CD4-positive, alpha-beta T cell treated with Interleukin-4 for 4 hours (primary cell): Measurements from ENCODE around the gene PROM1.

ENCODE experiments used
- DNase-seq: peaks from one replicate; pipeline ENCODE4 v3.0.0-alpha.2; 2020

PROM1 gene, protein sequence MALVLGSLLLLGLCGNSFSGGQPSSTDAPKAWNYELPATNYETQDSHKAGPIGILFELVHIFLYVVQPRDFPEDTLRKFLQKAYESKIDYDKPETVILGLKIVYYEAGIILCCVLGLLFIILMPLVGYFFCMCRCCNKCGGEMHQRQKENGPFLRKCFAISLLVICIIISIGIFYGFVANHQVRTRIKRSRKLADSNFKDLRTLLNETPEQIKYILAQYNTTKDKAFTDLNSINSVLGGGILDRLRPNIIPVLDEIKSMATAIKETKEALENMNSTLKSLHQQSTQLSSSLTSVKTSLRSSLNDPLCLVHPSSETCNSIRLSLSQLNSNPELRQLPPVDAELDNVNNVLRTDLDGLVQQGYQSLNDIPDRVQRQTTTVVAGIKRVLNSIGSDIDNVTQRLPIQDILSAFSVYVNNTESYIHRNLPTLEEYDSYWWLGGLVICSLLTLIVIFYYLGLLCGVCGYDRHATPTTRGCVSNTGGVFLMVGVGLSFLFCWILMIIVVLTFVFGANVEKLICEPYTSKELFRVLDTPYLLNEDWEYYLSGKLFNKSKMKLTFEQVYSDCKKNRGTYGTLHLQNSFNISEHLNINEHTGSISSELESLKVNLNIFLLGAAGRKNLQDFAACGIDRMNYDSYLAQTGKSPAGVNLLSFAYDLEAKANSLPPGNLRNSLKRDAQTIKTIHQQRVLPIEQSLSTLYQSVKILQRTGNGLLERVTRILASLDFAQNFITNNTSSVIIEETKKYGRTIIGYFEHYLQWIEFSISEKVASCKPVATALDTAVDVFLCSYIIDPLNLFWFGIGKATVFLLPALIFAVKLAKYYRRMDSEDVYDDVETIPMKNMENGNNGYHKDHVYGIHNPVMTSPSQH

GRCh38 chr4:16083241-16084191 lies at the start of gene PROM1:
Gene PROM1 (minus strand): TSS chr4:16084023. CDS start chr4:16075906, 8,117 bp downstream.
- DNase-seq, result no peak

DNA sequence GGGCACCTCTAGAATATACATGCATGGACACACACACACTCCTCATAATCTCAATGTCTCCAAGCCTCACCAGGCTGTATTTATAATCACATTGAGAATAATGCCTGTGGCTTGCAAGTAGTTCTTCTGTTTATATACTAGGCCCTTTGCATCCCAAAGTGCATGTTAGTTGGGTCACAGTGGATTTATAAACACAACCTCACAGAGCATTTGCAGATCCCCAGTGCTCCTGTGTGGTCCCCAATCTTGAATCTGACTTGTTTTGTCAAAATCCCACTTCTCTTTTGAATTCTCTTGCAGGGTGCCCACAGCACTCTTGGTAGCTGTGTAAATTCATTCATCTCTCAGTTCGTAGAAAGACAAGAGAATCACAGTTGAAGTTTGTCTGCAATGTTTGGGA lies 49.6 kb upstream of the PROM1 start:
- DNase-seq, result no peak

GRCh38 chr4:16131293-16131692 lies 47.5 kb upstream of the PROM1 start:
- DNase-seq, result no peak

DNA sequence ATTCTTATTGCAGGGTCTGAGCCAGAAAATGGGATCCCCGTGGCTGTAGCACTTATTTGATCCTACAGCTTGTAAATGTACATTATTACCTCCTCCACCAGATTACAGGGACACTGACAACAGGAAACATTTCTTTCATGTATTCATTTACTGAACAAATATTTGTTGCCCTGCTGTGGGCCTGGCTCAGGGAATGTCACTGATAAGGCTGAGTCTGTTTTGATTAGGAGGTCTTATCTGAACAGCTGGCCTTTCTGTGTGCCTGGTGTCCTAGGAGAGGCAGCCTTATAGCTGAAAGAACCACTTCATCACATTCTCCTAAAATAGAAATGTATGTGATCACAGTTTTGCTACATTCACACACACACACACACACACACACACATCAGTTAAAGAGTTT lies 45.5 kb upstream of the PROM1 start:
- no peak for DNase-seq

- no peak for DNase-seq
Observed at GRCh38 chr4:16126714-16127113, 42.9 kb upstream of the PROM1 start.

DNA sequence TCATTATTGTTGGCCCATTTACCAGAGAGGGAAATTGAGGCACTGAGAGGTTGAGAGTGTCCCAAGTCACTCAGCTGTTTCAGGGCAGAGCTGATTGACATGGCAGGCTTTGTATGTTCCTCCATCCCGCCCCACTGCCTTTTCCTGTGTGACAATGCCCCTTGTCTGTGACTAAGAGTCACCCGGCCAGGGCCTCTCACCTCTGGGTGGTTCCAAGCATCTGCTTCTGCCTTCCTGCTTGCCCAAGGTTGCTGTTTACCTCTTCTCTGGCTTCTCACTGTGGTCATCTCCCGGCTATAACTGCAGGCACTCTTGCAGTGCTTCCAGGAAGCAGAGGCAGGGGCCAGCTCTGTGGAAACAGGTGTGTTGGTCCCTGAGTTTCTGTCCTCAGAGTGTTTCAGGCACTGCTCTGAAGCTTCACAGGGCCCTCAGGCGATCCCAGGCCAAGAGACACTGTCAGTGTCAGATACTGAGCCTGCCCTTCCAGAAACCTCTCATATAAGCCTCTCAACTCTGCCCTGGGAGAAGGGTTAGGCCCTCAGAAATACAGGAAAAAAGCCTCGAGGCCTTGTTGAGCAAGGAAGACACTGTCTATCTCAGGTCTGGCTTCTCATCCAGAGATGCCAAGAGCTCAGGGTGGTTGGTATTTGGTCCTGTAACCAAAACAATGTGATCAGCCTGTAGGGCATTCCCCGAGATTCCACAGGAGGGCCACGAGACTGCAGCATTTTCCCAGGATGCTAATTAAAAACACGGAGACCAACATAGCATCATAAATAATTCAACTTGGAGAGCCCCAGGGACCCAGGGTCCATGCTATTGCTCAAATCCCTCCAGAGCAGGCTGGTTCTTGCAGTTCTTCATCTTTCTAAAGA lies 42.0 kb upstream of the PROM1 start:
- no peak for DNase-seq

- no peak for DNase-seq
Observed at GRCh38 chr4:16124232-16124631, 40.4 kb upstream of the PROM1 start.

- DNase-seq, result no peak
Observed at GRCh38 chr4:16123356-16124084, 39.7 kb upstream of the PROM1 start.

GRCh38 chr4:16122784-16123183 lies 39.0 kb upstream of the PROM1 start:
- no peak for DNase-seq

DNA sequence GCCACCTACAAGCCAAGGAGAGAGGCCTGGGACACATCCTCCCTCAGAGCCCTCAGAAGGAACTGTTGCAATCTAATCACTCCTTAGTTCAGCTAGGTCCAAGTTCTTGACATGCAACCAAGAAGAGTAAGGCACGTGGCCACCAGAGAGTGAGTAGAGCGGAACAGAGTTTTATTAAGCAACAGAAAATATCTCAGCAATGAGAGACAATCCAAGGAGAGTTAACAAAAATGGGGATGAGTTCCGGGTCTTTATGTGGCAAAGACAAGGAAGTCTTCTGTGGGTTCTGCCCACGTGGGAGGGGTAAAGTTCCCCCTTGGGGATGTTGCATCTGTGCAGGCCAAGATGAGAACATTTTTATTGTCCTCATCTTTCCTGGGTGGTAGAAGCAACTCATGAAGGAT lies 38.5 kb upstream of the PROM1 start:
- no peak for DNase-seq

- no peak for DNase-seq
Observed at GRCh38 chr4:16120720-16121119, 36.9 kb upstream of the PROM1 start.

DNA sequence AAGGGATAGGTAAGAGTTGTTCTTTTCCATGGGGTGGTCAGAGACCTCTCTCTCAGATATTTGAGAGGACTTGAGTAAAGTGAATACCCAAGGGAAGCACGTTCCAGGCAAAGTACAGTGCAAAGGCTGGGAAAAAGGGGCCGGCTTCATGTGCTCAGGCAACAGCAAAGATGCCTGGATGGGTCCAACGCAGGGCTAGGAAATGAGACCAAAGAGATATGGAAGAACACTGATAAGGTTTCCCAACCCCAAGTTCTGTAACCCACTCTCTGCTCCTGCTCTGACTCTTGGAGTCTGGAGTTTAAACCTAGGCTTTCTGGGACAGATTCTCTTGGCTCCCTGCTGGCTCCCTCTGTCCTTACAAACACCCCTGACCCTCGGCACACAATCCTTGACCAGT lies 36.2 kb upstream of the PROM1 start:
- DNase-seq, result no peak

DNA sequence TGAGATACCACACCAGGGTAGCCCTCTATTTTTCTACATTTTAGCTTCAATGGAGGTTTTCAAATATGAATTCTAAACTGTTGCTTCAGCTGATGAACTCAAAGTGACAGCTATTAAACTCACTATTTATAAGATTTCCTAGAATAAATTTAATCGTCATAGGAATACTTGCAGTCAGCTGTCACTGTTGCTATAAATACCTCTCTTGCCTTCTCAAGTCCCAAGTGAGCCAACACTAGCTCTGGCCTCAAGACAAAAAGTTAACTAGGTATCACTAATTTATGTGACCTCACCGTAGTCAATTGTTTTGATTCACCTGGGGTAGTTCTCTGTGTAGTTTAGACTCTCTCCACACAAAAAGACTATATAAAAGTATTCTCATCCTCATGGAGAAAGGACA lies 34.3 kb upstream of the PROM1 start:
- no peak for DNase-seq

DNA sequence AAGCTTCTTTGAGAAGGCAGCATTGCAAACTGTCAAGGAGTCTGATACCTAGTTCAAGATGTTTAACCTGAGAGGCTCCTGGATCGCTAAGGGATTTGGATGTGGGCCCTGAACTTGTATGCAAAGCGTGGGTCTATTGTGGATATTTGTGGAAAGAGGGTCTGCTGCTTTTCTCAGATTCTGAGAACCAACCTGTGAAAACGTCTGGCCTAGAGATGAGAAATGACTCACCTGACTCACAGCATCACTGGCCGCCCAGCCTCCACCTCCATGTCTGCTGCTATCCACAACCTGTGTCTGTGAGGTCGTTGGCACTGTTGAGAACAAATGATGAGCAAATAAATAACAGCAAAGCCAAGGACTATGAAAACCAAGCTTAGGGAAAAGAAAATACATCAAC lies 33.3 kb upstream of the PROM1 start:
- no peak for DNase-seq

DNA sequence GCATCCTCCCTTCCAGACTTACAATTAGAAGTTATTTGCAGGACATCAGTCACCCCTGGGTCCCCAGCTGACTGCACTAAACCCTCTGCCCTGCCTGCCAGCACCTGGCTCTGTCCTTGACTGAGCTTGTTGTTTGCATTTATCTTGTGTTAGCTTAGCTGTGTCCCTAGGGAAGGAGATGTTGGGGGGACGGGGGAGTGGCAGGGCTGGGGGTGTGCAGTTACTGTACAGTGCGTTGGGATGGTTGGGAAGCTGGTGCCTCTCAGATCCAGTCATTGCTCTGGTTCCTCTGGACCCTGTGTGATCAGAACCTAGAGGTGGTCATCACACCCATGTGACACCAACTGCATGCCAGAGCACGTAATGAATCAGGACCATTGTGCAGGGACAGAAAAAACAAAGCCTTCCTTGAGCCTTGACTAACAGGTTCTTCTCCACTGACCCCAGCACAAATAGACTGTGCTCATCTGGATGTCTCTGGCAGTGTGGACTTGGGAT lies 32.7 kb upstream of the PROM1 start:
- DNase-seq, result no peak

DNA sequence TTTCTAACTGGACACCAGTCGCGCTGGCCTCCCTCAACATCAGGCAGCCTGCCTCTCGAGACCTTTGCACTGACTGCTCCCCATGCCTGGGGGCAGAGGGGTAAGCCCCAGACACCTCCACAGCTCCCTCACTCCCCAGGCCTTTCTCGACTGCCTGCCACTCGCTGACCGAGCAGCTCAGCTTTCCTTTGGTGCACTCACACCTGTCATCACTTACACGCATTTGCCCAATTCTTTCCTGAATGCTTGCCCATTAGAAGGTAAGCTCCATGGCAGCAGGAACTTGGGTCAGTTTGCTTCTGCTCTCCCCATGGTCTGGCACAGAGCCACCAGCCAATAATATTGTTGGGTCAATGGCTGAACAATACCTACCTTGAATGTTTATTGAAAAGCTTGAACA lies 32.2 kb upstream of the PROM1 start:
- no peak for DNase-seq

DNA sequence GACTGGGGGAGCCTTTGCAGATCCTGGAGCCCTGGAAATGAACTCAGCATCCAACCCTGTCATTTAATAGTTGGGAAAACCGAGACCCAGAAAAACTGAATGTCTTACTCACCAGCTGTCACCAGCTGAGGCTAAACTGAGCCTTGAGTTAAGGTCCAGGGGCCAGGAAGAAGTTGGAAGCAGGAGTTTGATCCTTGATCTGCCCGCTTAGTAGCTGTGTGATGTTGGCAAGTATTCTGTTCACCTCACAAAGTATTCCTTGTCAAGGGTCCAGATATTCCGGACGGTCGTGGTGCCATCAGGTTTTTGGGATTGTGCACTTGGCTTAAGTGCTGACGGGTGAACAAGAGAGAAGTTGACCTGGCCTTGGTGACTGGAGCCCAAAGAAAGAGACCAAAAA lies 30.7 kb upstream of the PROM1 start:
- no peak for DNase-seq

GRCh38 chr4:16113741-16114140 lies 29.9 kb upstream of the PROM1 start:
- DNase-seq, result no peak

DNA sequence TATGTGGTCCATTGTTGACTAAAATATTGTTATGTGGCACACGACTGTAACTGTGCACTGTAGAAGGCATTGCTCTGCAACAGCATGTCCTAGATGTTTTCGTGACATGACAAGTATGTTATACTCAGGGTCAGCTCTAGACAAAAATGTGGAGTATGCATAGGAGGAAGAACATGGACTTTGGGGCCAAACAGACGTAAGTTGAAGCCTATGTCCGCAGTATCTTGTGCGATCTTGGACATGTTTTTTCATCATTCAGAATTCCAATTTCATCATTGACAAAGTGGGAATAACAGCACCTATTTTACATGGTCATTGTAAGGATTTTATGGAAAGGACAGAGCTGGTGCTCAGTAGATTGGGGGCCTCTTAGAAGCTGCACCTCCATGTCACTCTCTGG lies 27.7 kb upstream of the PROM1 start:
- DNase-seq, result no peak

- no peak for DNase-seq
Observed at GRCh38 chr4:16110661-16111290, 27.0 kb upstream of the PROM1 start.

DNA sequence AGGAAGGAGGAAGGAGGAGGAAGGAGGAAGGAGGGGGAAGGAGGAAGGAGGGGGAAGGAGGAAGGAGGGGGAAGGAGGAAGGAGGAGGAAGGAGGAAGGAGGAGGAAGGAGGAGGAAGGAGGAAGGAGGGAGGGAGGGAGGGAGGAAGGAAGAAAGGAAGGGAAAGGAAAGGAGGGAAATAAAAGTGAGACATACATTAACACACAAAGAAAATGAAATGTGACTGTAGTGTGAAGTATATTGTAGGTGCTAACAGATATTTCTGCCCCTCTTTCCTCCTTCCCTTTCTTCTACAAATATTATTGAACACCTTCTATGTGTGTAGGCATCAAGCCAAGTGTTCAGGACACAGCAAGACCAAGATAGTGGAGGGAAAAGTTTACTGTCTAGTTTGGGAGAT lies 26.4 kb upstream of the PROM1 start:
- no peak for DNase-seq
